PC-9 (cell line): Measurements from ENCODE around the gene JADE1.

Experiments used
- EZH2 ChIP-seq: fragments of 200-600 bp; sonication (generic); IDR thresholded peaks from 2 replicates; pipeline ENCODE4 v1.8.0; 2017; ENCODE audit warnings: antibody characterized with exemption, low read depth
- TF ChIP-seq, protein P1 (sequence below): fragments of 200-600 bp; sonication (generic); conservative IDR thresholded peaks from 2 replicates; pipeline ENCODE4 v1.6.1; 2017; ENCODE audit warnings: mixed run types, antibody characterized with exemption, mild to moderate bottlenecking, moderate library complexity

DNA sequence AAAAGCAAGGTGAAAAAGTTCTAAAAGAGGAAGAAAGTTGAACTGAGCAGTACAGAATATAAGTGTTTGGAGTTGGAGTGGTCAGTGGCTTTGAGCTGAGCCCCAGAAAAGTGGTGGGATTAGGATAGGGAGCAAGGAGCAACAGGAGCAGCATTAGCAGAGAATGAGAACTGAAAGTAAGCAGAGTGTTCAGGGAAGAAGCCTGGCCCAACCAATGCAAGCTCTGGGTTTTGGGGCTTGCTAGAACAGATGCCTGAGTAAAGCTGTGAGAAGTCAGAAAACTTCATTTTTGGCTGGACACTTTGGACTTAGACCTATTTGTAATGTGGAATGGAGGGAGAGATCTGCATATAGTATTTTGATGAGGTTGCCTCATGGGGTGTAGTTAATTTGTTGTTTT is 17.8 kb downstream of the JADE1 start:
- TF ChIP-seq, protein P1, sequence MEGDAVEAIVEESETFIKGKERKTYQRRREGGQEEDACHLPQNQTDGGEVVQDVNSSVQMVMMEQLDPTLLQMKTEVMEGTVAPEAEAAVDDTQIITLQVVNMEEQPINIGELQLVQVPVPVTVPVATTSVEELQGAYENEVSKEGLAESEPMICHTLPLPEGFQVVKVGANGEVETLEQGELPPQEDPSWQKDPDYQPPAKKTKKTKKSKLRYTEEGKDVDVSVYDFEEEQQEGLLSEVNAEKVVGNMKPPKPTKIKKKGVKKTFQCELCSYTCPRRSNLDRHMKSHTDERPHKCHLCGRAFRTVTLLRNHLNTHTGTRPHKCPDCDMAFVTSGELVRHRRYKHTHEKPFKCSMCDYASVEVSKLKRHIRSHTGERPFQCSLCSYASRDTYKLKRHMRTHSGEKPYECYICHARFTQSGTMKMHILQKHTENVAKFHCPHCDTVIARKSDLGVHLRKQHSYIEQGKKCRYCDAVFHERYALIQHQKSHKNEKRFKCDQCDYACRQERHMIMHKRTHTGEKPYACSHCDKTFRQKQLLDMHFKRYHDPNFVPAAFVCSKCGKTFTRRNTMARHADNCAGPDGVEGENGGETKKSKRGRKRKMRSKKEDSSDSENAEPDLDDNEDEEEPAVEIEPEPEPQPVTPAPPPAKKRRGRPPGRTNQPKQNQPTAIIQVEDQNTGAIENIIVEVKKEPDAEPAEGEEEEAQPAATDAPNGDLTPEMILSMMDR: no peak
- no peak for TF ChIP-seq EZH2
